A549 (cell line): Measurements from ENCODE around the gene SIRT2. TPM values are rescaled to one million over a fixed set of nuclear protein-coding genes. Genes with fewer than 3 reads are reported as not detected.

ENCODE experiments used
- ATAC-seq, 2 experiments: fragments of 200-7000 bp in 1 of 2; fragments of >200 bp in 1 of 2; cut with Nextera tagmentation in 1 of 2; cut with Tn5 transposase in 1 of 2; 3 replicates each; pipeline versions ENCODE4 v1.8.0 to v1.9.1; 2018 to 2020; ENCODE audit warnings: mild to moderate bottlenecking in 1 of 2, moderate library complexity in 1 of 2
- CTCF ChIA-PET: fragments of 300-600 bp; sonication (Branson Sonifier 250); formaldehyde crosslinking; extraction: SDS; loops from one replicate; lab custom pipeline; 2021; ENCODE audit warnings: antibody characterized with exemption, inconsistent platforms; lab: Yijun Ruan, JAX
- POLR2A ChIA-PET: fragments of 350-600 bp; formaldehyde crosslinking; extraction: SDS; loops from one replicate; lab custom pipeline; 2021; ENCODE audit warnings: antibody characterized with exemption, inconsistent platforms; lab: Yijun Ruan, JAX
- DNase-seq, 2 experiments: peaks; one replicate each; pipeline versions ENCODE4 v3.0.0 to v3.0.0-alpha.2; 2011 to 2016; ENCODE audit warnings: low read depth in 1 of 2, low spot score in 1 of 2
- FAIRE-seq: peaks from 2 replicates; lab custom pipeline; 2011; peaks lifted over from hg19 to GRCh38; lab: Jason Lieb, UNC
- H3K27ac ChIP-seq, 2 experiments: fragments of >200 bp; sonication (Bioruptor Twin); formaldehyde crosslinking; 3 replicates each; pipeline ENCODE4 v1.5.1; 2016 to 2017
- H3K4me1 ChIP-seq: fragments of >200 bp; sonication (Bioruptor Twin); formaldehyde crosslinking; 3 replicates; pipeline ENCODE4 v1.6.1; 2016
- H3K4me2 ChIP-seq: fragments of >200 bp; sonication (Bioruptor Twin); formaldehyde crosslinking; 3 replicates; pipeline ENCODE4 v1.6.1; 2016
- H3K4me3 ChIP-seq: fragments of >200 bp; sonication (Bioruptor Twin); formaldehyde crosslinking; 3 replicates; pipeline ENCODE4 v1.5.1; 2016
- H3K9me3 ChIP-seq: fragments of >200 bp; sonication (Bioruptor Twin); formaldehyde crosslinking; 3 replicates; pipeline ENCODE4 v1.6.1; 2016
- BHLHE40 ChIP-seq: IDR thresholded peaks from 2 replicates; pipeline ENCODE4 v1.6.1; 2012; ENCODE audit warnings: low read depth, low read length, inconsistent platforms
- CBX8 ChIP-seq: fragments of 200-600 bp; sonication (generic); IDR thresholded peaks from 2 replicates; pipeline ENCODE4 v1.6.1; 2016
- CEBPB ChIP-seq, 2 experiments: fragments of >200 bp in 1 of 2; sonication (Bioruptor Twin) in 1 of 2; formaldehyde crosslinking in 1 of 2; IDR thresholded peaks; 2 replicates each; pipeline ENCODE4 v1.6.1; 2012 to 2016
- CHD4 ChIP-seq: fragments of 200-600 bp; sonication (generic); IDR thresholded peaks from 2 replicates; pipeline ENCODE4 v1.6.1; 2016; ENCODE audit warnings: antibody characterized with exemption, mild to moderate bottlenecking, borderline replicate concordance
- EHMT2 ChIP-seq: fragments of 200-600 bp; sonication (generic); IDR thresholded peaks from 2 replicates; pipeline ENCODE4 v1.6.1; 2016; ENCODE audit warnings: antibody characterized with exemption, low read depth, mild to moderate bottlenecking, moderate library complexity
- FOXS1 ChIP-seq: fragments of 250-450 bp; sonication (Bioruptor Pico); IDR thresholded peaks from 2 replicates; pipeline ENCODE4 v1.5.0; 2020; ENCODE audit warnings: mild to moderate bottlenecking, moderate library complexity
- HDAC2 ChIP-seq: fragments of 200-600 bp; sonication (generic); IDR thresholded peaks from 2 replicates; pipeline ENCODE4 v1.6.1; 2016
- HOXA7 ChIP-seq: fragments of 250-450 bp; sonication (Bioruptor Pico); IDR thresholded peaks from 2 replicates; pipeline ENCODE4 v1.5.0; 2020; ENCODE audit warnings: mild to moderate bottlenecking, moderate library complexity
- JUN ChIP-seq, 2 experiments: fragments of >200 bp; sonication (Bioruptor Twin); formaldehyde crosslinking; IDR thresholded peaks; 2 replicates in 1 of 2; 3 replicates in 1 of 2; pipeline ENCODE4 v1.6.1; 2016 to 2017
- KDM1A ChIP-seq: fragments of 200-600 bp; sonication (generic); IDR thresholded peaks from 2 replicates; pipeline ENCODE4 v1.6.1; 2016; ENCODE audit warnings: low read depth, mild to moderate bottlenecking
- KDM5A ChIP-seq: fragments of 200-600 bp; sonication (generic); IDR thresholded peaks from 2 replicates; pipeline ENCODE4 v1.6.1; 2016; ENCODE audit warnings: antibody characterized with exemption, mild to moderate bottlenecking
- PHF8 ChIP-seq: fragments of 200-600 bp; sonication (generic); IDR thresholded peaks from 2 replicates; pipeline ENCODE4 v1.6.1; 2016; ENCODE audit warnings: low read depth, mild to moderate bottlenecking, antibody characterized with exemption, moderate library complexity, borderline replicate concordance
- POLR2A ChIP-seq: IDR thresholded peaks from 2 replicates; pipeline ENCODE4 v1.6.1; 2012; ENCODE audit warnings: mild to moderate bottlenecking, low read length
- RAD21 ChIP-seq, 2 experiments: fragments of >200 bp in 1 of 2; sonication (Bioruptor Twin) in 1 of 2; formaldehyde crosslinking in 1 of 2; IDR thresholded peaks in 1 of 2; conservative IDR thresholded peaks in 1 of 2; 2 replicates in 1 of 2; 3 replicates in 1 of 2; pipeline ENCODE4 v1.6.1; 2012 to 2018; ENCODE audit warnings: inconsistent platforms in 1 of 2
- RARB ChIP-seq: fragments of 250-450 bp; sonication (Bioruptor Pico); IDR thresholded peaks from 2 replicates; pipeline ENCODE4 v1.8.0; 2021; ENCODE audit warnings: mild to moderate bottlenecking, moderate library complexity
- RCOR1 ChIP-seq: fragments of 150-350 bp; IDR thresholded peaks from 2 replicates; pipeline ENCODE4 v1.6.1; 2014; ENCODE audit warnings: antibody characterized with exemption, low read length, low read depth
- TP53 ChIP-seq: fragments of 250-450 bp; sonication (Bioruptor Pico); IDR thresholded peaks from 2 replicates; pipeline ENCODE4 v1.5.0; 2021; ENCODE audit warnings: mild to moderate bottlenecking, moderate library complexity
- ZC3H11A ChIP-seq: fragments of 450-650 bp; IDR thresholded peaks from 2 replicates; pipeline ENCODE4 v1.6.1; 2014; ENCODE audit warnings: antibody characterized with exemption, mild to moderate bottlenecking
- ZNF302 ChIP-seq: fragments of 250-450 bp; sonication (Bioruptor Pico); IDR thresholded peaks from 2 replicates; pipeline ENCODE4 v1.9.0; 2021; ENCODE audit warnings: inconsistent platforms, mild to moderate bottlenecking, moderate library complexity
- ZSCAN20 ChIP-seq: fragments of 250-450 bp; sonication (Bioruptor Pico); IDR thresholded peaks from 2 replicates; pipeline ENCODE4 v1.8.0; 2022; ENCODE audit warnings: mild to moderate bottlenecking, moderate library complexity
- WGBS: methylation state at CpG from one replicate; pipeline ENCODE4 v1.1.6; 2017; ENCODE audit errors: missing lambda C conversion rate; 5-methylcytosine and 5-hydroxymethylcytosine counted together
- polyA plus RNA-seq, 4 experiments: library from polyadenylated mRNA; depleted of rRNA in 3 of 4; stranded (reverse); fragments of >200 nt; fragmentation: RNase III in 1 of 4; extraction: RNeasy Plus Mini Kit Qiagen cat#74134 plus additional on column Dnase treatment in 1 of 4; gene quantifications; 2 replicates in 3 of 4; 3 replicates in 1 of 4; pipeline ENCODE4 v1.2.3, GENCODE V29; 2011 to 2017
- TF ChIP-seq, protein P1 (sequence below): fragments of 450-650 bp; IDR thresholded peaks from 2 replicates; pipeline ENCODE4 v1.6.1; 2014; ENCODE audit warnings: antibody characterized with exemption
- TF ChIP-seq, protein P2 (sequence below): fragments of 250-450 bp; sonication (Bioruptor Pico); IDR thresholded peaks from 2 replicates; pipeline ENCODE4 v1.5.0; 2021; ENCODE audit warnings: mild to moderate bottlenecking, moderate library complexity, borderline replicate concordance
- TF ChIP-seq, protein P3 (sequence below): IDR thresholded peaks from 2 replicates; pipeline ENCODE4 v1.6.1; 2012; ENCODE audit warnings: low read depth, borderline replicate concordance
- TF ChIP-seq, protein P4 (sequence below): fragments of >200 bp; sonication (Bioruptor Twin); formaldehyde crosslinking; IDR thresholded peaks from 3 replicates; pipeline ENCODE4 v1.5.1; 2016
- TF ChIP-seq, protein P5 (sequence below): fragments of 200-600 bp; sonication (generic); IDR thresholded peaks from 2 replicates; pipeline ENCODE4 v1.6.1; 2016; ENCODE audit warnings: antibody characterized with exemption, mild to moderate bottlenecking, moderate library complexity
- TF ChIP-seq, protein P6 (sequence below): fragments of 150-350 bp; IDR thresholded peaks from 2 replicates; pipeline ENCODE4 v1.6.1; 2014; ENCODE audit warnings: low read depth, mild to moderate bottlenecking, low read length

SIRT2 gene
- polyA plus RNA-seq, 2 of the 4 experiments (the other 2 are of a cell fraction): 28.6 to 30.4 TPM

DNA sequence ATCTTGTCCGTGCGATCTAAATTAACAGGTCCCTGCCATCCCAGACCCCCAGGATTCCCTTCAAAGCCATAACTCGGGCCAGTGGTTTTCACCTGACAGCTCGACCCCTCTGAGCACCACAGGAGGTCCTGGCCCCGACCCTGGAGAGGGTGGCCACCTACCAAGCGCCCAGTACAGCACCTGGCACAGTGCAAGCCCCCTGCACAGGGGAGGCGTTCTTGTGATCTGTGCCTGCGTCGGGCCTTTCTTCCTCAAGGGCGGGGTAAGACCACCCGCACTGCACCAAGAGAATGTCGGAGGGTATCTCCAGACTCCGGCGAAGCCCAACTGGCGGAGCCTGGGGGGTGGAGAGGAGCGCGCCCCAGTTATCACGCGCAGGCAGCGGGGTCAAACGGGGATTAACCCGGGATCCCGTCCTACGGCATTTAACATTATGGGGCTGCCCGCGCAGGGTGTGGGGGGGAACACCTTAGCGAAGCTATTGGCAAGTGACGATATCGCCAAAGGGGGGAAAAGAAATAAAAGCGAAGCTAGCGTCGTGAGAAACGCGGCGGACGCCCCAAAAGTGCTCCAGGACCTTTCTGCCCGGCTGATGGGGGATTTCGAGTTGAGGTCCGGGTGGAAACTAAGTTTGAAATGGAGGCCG lies 48.3 kb downstream of the SIRT2 start (continued):
- TF ChIP-seq, protein P1, sequence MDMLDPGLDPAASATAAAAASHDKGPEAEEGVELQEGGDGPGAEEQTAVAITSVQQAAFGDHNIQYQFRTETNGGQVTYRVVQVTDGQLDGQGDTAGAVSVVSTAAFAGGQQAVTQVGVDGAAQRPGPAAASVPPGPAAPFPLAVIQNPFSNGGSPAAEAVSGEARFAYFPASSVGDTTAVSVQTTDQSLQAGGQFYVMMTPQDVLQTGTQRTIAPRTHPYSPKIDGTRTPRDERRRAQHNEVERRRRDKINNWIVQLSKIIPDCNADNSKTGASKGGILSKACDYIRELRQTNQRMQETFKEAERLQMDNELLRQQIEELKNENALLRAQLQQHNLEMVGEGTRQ: no peak
- TF ChIP-seq CHD4: peak; percentile 90; the same call in 1 of the 2 replicates
- TF ChIP-seq, protein P2, sequence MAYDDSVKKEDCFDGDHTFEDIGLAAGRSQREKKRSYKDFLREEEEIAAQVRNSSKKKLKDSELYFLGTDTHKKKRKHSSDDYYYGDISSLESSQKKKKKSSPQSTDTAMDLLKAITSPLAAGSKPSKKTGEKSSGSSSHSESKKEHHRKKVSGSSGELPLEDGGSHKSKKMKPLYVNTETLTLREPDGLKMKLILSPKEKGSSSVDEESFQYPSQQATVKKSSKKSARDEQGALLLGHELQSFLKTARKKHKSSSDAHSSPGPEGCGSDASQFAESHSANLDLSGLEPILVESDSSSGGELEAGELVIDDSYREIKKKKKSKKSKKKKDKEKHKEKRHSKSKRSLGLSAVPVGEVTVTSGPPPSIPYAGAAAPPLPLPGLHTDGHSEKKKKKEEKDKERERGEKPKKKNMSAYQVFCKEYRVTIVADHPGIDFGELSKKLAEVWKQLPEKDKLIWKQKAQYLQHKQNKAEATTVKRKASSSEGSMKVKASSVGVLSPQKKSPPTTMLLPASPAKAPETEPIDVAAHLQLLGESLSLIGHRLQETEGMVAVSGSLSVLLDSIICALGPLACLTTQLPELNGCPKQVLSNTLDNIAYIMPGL (CRISPR knock-in tag): no peak

DNA sequence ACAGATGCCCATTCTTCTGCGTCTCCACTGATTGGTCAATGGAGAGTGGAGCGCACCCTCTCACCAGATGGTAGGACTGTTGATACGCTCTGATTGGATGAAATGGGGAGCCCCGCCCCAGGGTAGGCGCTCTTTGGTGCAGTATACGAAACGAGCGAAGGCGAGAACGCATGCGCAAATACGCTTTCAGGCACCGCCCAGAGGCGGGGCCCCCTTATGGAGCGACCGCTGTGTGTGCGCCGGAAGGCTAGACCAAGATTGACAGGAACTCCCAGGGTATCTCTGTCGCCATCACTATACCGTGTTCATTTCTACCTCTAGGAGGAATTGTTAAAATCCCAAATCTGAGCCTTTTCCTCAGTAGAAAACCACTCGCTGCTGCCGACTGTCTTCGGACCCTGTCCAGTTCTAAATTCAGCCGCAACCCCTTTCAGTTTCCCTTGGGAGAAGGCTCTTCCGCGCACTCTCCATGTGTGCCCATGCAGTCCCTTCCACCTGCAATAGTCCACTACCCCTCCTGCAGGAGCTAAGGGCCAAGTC lies 48.9 kb downstream of the SIRT2 start:
- peak; percentile 100 for FAIRE-seq
- CTCF ChIA-PET: interaction anchor here (0.7 to 4.3 kb wide), 13 partner anchors 9 to 303 kb away, joined by 3 to 25 read pairs (median 4); partner anchors contain the start of genes LGALS7, MRPS12 and SARS2
- POLR2A ChIA-PET: interaction anchor here (0.6 to 3.2 kb wide), 9 partner anchors 8 to 232 kb away, joined by 3 to 26 read pairs (median 6); partner anchors contain the start of genes ACTN4, ECH1, EIF3K and MRPS12
- H3K9me3 ChIP-seq: no peaks in the 10 kb centered on the region
- peak overlapping the region; percentile 93 to 95 for H3K27ac ChIP-seq
- peak; percentile 66 to 89 for ATAC-seq
- peak overlapping the region; percentile 64 for H3K4me3 ChIP-seq
- peak overlapping the region; percentile 70 for H3K4me2 ChIP-seq
- WGBS: 6% methylated on average over 26 of the region's 26 CpGs
- H3K4me1 ChIP-seq: peaks cover 44% of the 10 kb centered on the region
- peak; percentile 100 for DNase-seq
- TF ChIP-seq EHMT2 (no peak), ZSCAN20 (CRISPR knock-in tag) (no peak), HOXA7 (no peak), RCOR1 (no peak), CBX8 (no peak), PHF8 (0 out of 2 replicates have a peak, but pooled peaks have one; percentile 29), KDM1A (no peak), ZC3H11A (no peak), KDM5A (no peak), JUN (IDR thresholded peaks at IDR 0.05) (peak in 1 of 2 experiments; percentile 62; a peak in 3 of 5 replicates), RAD21 (conservative IDR thresholded peaks at IDR 0.05 in 1 of 2, IDR thresholded peaks at IDR 0.05 in 1 of 2) (no peak), POLR2A (peak; percentile 64), ZNF302 (CRISPR knock-in tag) (no peak), CEBPB (IDR thresholded peaks at IDR 0.05) (no peak; a peak in 1 of 4 replicates), RARB (CRISPR knock-in tag) (no peak), TP53 (CRISPR knock-in tag) (peak; percentile 81; the same call in 1 of the 2 replicates), FOXS1 (CRISPR knock-in tag) (no peak), BHLHE40 (no peak), HDAC2 (no peak)
- TF ChIP-seq, protein P3, sequence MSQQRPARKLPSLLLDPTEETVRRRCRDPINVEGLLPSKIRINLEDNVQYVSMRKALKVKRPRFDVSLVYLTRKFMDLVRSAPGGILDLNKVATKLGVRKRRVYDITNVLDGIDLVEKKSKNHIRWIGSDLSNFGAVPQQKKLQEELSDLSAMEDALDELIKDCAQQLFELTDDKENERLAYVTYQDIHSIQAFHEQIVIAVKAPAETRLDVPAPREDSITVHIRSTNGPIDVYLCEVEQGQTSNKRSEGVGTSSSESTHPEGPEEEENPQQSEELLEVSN: 0 out of 2 replicates have a peak, but pooled peaks have one; percentile 10
- TF ChIP-seq, protein P4, sequence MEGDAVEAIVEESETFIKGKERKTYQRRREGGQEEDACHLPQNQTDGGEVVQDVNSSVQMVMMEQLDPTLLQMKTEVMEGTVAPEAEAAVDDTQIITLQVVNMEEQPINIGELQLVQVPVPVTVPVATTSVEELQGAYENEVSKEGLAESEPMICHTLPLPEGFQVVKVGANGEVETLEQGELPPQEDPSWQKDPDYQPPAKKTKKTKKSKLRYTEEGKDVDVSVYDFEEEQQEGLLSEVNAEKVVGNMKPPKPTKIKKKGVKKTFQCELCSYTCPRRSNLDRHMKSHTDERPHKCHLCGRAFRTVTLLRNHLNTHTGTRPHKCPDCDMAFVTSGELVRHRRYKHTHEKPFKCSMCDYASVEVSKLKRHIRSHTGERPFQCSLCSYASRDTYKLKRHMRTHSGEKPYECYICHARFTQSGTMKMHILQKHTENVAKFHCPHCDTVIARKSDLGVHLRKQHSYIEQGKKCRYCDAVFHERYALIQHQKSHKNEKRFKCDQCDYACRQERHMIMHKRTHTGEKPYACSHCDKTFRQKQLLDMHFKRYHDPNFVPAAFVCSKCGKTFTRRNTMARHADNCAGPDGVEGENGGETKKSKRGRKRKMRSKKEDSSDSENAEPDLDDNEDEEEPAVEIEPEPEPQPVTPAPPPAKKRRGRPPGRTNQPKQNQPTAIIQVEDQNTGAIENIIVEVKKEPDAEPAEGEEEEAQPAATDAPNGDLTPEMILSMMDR: no peak
- TF ChIP-seq, protein P5, sequence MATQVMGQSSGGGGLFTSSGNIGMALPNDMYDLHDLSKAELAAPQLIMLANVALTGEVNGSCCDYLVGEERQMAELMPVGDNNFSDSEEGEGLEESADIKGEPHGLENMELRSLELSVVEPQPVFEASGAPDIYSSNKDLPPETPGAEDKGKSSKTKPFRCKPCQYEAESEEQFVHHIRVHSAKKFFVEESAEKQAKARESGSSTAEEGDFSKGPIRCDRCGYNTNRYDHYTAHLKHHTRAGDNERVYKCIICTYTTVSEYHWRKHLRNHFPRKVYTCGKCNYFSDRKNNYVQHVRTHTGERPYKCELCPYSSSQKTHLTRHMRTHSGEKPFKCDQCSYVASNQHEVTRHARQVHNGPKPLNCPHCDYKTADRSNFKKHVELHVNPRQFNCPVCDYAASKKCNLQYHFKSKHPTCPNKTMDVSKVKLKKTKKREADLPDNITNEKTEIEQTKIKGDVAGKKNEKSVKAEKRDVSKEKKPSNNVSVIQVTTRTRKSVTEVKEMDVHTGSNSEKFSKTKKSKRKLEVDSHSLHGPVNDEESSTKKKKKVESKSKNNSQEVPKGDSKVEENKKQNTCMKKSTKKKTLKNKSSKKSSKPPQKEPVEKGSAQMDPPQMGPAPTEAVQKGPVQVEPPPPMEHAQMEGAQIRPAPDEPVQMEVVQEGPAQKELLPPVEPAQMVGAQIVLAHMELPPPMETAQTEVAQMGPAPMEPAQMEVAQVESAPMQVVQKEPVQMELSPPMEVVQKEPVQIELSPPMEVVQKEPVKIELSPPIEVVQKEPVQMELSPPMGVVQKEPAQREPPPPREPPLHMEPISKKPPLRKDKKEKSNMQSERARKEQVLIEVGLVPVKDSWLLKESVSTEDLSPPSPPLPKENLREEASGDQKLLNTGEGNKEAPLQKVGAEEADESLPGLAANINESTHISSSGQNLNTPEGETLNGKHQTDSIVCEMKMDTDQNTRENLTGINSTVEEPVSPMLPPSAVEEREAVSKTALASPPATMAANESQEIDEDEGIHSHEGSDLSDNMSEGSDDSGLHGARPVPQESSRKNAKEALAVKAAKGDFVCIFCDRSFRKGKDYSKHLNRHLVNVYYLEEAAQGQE: no peak
- TF ChIP-seq, protein P1: no peak; the same call in 1 of the 2 replicates
- TF ChIP-seq, protein P6, sequence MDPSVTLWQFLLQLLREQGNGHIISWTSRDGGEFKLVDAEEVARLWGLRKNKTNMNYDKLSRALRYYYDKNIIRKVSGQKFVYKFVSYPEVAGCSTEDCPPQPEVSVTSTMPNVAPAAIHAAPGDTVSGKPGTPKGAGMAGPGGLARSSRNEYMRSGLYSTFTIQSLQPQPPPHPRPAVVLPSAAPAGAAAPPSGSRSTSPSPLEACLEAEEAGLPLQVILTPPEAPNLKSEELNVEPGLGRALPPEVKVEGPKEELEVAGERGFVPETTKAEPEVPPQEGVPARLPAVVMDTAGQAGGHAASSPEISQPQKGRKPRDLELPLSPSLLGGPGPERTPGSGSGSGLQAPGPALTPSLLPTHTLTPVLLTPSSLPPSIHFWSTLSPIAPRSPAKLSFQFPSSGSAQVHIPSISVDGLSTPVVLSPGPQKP: no peak
